ENCODE results near the gene RPS6KA2. TPM values are rescaled to one million over a fixed set of nuclear protein-coding genes. Genes with fewer than 3 reads are reported as not detected.

Gene RPS6KA2
- total and polyA plus RNA-seq, 7 experiments from 2014 or later: 4.5 to 17.1 (median 6.6) TPM

GRCh38 chr6:166499350-166500163 is 127.5 kb downstream of the RPS6KA2 start:
- no peak overlapping the region for H3K4me3 ChIP-seq (ENCODE audit: low read length)

GRCh38 chr6:166498661-166499349 is 128.2 kb downstream of the RPS6KA2 start:
- DNase-seq (no peak), ATAC-seq (no peak)
- Mint-ChIP-seq H3K36me3 (peaks cover 0 to 27% (median 4%) of the 10 kb centered on the region in 5 donors), H3K27ac (no peak overlapping the region), H3K9me3 (no peaks in the 10 kb centered on the region), H3K27me3 (no peaks in the 10 kb centered on the region), H3K4me3 (no peak overlapping the region), H3K4me1 (peaks cover 0 to 4% (median 0%) of the 10 kb centered on the region in 7 donors)
- Histone ChIP-seq H3K4me1 (ENCODE audit: control insufficient read depth in 2 of 2, insufficient read depth in 2 of 2, low read length in 2 of 2) (no peaks in the 10 kb centered on the region), H3K27me3 (ENCODE audit: control insufficient read depth in 2 of 2, insufficient read depth in 2 of 2, low read length in 2 of 2) (no peaks in the 10 kb centered on the region), H3K36me3 (ENCODE audit: control insufficient read depth in 2 of 3, insufficient read depth in 3 of 3, low read length in 3 of 3) (peaks cover 0 to 8% (median 0%) of the 10 kb centered on the region in 3 experiments), H3K9me3 (ENCODE audit: control insufficient read depth in 2 of 3, low read length in 3 of 3) (no peaks in the 10 kb centered on the region), H3K27ac (ENCODE audit: low read depth, low read length) (no peak overlapping the region), H3K4me3 (ENCODE audit: low read length) (no peak overlapping the region)
- POLR2A ChIA-PET: no interaction called here
- intact Hi-C loops (cut with micrococcal nuclease): no loop called here
- CTCF ChIA-PET: no interaction called here

More at GRCh38 chr6:166499350-166500163, 127.5 kb downstream of the RPS6KA2 start:
- intact Hi-C loops (cut with micrococcal nuclease): no loop called here
- Histone ChIP-seq H3K4me1 (ENCODE audit: control insufficient read depth in 2 of 2, insufficient read depth in 2 of 2, low read length in 2 of 2) (no peaks in the 10 kb centered on the region), H3K36me3 (ENCODE audit: control insufficient read depth in 2 of 3, insufficient read depth in 3 of 3, low read length in 3 of 3) (peaks cover 0 to 8% (median 0%) of the 10 kb centered on the region in 3 experiments), H3K9me3 (ENCODE audit: control insufficient read depth in 2 of 3, low read length in 3 of 3) (no peaks in the 10 kb centered on the region), H3K27ac (ENCODE audit: low read depth, low read length) (no peak overlapping the region), H3K27me3 (ENCODE audit: control insufficient read depth in 2 of 2, insufficient read depth in 2 of 2, low read length in 2 of 2) (no peaks in the 10 kb centered on the region)
- CTCF ChIA-PET: no interaction called here
- Mint-ChIP-seq H3K4me1 (peaks cover 0 to 4% (median 0%) of the 10 kb centered on the region in 7 donors), H3K27ac (peak overlapping the region in 1 of 9 donors; percentile 51), H3K9me3 (no peaks in the 10 kb centered on the region), H3K27me3 (no peaks in the 10 kb centered on the region), H3K36me3 (peaks cover 0 to 30% (median 4%) of the 10 kb centered on the region in 5 donors), H3K4me3 (no peak overlapping the region)
- POLR2A ChIA-PET: no interaction called here
- no peak for ATAC-seq
- DNase-seq: no peak

DNA sequence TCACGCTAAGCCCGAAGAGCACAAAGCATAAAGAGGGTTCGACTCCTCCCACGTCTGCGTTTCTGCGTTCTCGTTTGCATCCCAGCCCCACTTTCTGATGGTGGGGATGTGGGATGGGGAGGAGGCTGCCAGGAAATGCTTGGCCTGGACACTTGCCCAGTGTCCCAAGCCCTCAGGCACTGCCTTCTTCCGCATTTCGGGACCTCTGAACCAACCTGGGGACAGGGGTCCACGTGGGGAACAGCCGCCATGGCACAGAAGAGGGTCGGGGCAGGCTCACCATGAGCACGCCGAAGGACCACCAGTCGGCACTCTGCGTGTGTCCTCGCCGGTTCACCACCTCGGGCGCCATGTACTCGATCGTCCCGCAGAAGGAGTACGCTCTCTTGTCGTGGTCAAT is 128.8 kb downstream of the RPS6KA2 start:
- no peak for ATAC-seq
- Histone ChIP-seq H3K9me3 (ENCODE audit: control insufficient read depth in 2 of 3, low read length in 3 of 3) (no peaks in the 10 kb centered on the region), H3K27me3 (ENCODE audit: control insufficient read depth in 2 of 2, insufficient read depth in 2 of 2, low read length in 2 of 2) (no peaks in the 10 kb centered on the region), H3K27ac (ENCODE audit: low read depth, low read length) (no peak overlapping the region), H3K4me3 (ENCODE audit: low read length) (no peak overlapping the region), H3K4me1 (ENCODE audit: control insufficient read depth in 2 of 2, insufficient read depth in 2 of 2, low read length in 2 of 2) (no peaks in the 10 kb centered on the region), H3K36me3 (ENCODE audit: control insufficient read depth in 2 of 3, insufficient read depth in 3 of 3, low read length in 3 of 3) (peaks cover 0 to 8% (median 0%) of the 10 kb centered on the region in 3 experiments)
- H3K27me3 Mint-ChIP-seq: no peaks in the 10 kb centered on the region
- H3K4me1 Mint-ChIP-seq: peaks cover 0 to 4% (median 0%) of the 10 kb centered on the region in 7 donors
- H3K4me3 Mint-ChIP-seq: no peak overlapping the region
- intact Hi-C loops (cut with micrococcal nuclease): no loop called here
- ChIA-PET CTCF (no interaction called here), POLR2A (no interaction called here)
- no peak overlapping the region for H3K27ac Mint-ChIP-seq
- DNase-seq: no peak
- peaks cover 0 to 23% (median 4%) of the 10 kb centered on the region in 5 donors for H3K36me3 Mint-ChIP-seq
- no peaks in the 10 kb centered on the region for H3K9me3 Mint-ChIP-seq

DNA sequence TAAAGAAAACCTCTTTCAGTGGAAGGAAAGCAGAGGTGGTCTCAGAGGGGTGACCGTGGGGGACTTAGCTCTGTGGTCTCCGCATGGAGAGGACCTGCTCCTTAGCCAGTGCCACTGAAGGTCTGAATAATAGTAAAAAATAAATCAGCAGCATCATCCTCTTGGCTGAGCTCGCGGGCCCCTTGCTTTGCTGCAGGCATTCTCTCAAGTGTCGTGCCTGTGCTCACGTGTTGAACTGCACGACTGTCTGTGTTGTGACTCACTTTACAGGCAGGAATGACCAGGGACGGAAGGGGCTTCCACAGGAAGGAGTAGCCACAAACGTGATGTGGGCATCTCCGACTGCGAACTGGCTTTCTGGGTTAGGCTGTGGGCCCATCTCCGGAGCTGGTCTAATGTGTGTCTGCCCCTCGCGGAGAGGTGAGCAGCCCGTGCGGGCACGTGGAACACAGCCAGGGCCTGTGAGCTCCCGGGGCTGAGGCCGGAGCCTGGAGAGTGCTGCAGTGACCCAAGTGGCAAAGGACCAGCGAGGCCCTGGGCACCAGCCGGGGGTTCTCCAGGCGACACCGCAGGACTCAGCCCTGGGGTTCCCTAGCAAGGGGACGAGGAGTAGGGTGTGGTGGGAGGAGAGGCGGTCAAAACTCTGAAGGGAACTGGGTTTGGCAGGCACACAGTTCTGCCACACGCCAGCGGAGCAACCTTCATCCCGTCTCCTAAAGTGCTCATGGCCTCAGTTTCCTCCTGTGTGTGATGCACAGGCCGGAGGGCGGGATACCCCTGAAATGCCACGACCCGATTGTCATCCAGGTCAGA is 129.8 kb downstream of the RPS6KA2 start:
- H3K36me3 Mint-ChIP-seq: peaks cover 0 to 23% (median 4%) of the 10 kb centered on the region in 5 donors

GRCh38 chr6:166496460-166496859 is 130.6 kb downstream of the RPS6KA2 start:
- ATAC-seq (no peak), DNase-seq (no peak)
- Histone ChIP-seq H3K9me3 (ENCODE audit: control insufficient read depth in 2 of 3, low read length in 3 of 3) (no peaks in the 10 kb centered on the region), H3K27me3 (ENCODE audit: control insufficient read depth in 2 of 2, insufficient read depth in 2 of 2, low read length in 2 of 2) (no peaks in the 10 kb centered on the region), H3K4me1 (ENCODE audit: control insufficient read depth in 2 of 2, insufficient read depth in 2 of 2, low read length in 2 of 2) (no peaks in the 10 kb centered on the region), H3K36me3 (ENCODE audit: control insufficient read depth in 2 of 3, insufficient read depth in 3 of 3, low read length in 3 of 3) (peaks cover 0 to 8% (median 0%) of the 10 kb centered on the region in 3 experiments), H3K4me3 (ENCODE audit: low read length) (no peak overlapping the region), H3K27ac (ENCODE audit: low read depth, low read length) (no peak overlapping the region)
- Mint-ChIP-seq H3K4me3 (no peak overlapping the region), H3K4me1 (peaks cover 0 to 4% (median 0%) of the 10 kb centered on the region in 7 donors), H3K27ac (no peak overlapping the region), H3K36me3 (peaks cover 0 to 22% (median 4%) of the 10 kb centered on the region in 5 donors), H3K27me3 (no peaks in the 10 kb centered on the region), H3K9me3 (no peaks in the 10 kb centered on the region)
- CTCF ChIA-PET: no interaction called here
- POLR2A ChIA-PET: no interaction called here
- intact Hi-C loops (cut with micrococcal nuclease): no loop called here

More for the DNA sequence above, 129.8 kb downstream of the RPS6KA2 start:
- H3K4me3 ChIP-seq (ENCODE audit: low read length): no peak overlapping the region
- CTCF ChIA-PET: no interaction called here
- H3K27me3 ChIP-seq (ENCODE audit: control insufficient read depth in 2 of 2, insufficient read depth in 2 of 2, low read length in 2 of 2): no peaks in the 10 kb centered on the region
- intact Hi-C loops (cut with micrococcal nuclease): no loop called here
- Mint-ChIP-seq H3K27me3 (no peaks in the 10 kb centered on the region), H3K4me1 (peaks cover 0 to 4% (median 0%) of the 10 kb centered on the region in 7 donors), H3K27ac (no peak overlapping the region), H3K9me3 (no peaks in the 10 kb centered on the region), H3K4me3 (no peak overlapping the region)
- H3K9me3 ChIP-seq (ENCODE audit: control insufficient read depth in 2 of 3, low read length in 3 of 3): no peaks in the 10 kb centered on the region
- POLR2A ChIA-PET: no interaction called here
- H3K27ac ChIP-seq (ENCODE audit: low read depth, low read length): no peak overlapping the region
- DNase-seq (no peak), ATAC-seq (no peak)
- no peaks in the 10 kb centered on the region for H3K4me1 ChIP-seq (ENCODE audit: control insufficient read depth in 2 of 2, insufficient read depth in 2 of 2, low read length in 2 of 2)
- H3K36me3 ChIP-seq (ENCODE audit: control insufficient read depth in 2 of 3, insufficient read depth in 3 of 3, low read length in 3 of 3): peaks cover 0 to 8% (median 0%) of the 10 kb centered on the region in 3 experiments

DNA sequence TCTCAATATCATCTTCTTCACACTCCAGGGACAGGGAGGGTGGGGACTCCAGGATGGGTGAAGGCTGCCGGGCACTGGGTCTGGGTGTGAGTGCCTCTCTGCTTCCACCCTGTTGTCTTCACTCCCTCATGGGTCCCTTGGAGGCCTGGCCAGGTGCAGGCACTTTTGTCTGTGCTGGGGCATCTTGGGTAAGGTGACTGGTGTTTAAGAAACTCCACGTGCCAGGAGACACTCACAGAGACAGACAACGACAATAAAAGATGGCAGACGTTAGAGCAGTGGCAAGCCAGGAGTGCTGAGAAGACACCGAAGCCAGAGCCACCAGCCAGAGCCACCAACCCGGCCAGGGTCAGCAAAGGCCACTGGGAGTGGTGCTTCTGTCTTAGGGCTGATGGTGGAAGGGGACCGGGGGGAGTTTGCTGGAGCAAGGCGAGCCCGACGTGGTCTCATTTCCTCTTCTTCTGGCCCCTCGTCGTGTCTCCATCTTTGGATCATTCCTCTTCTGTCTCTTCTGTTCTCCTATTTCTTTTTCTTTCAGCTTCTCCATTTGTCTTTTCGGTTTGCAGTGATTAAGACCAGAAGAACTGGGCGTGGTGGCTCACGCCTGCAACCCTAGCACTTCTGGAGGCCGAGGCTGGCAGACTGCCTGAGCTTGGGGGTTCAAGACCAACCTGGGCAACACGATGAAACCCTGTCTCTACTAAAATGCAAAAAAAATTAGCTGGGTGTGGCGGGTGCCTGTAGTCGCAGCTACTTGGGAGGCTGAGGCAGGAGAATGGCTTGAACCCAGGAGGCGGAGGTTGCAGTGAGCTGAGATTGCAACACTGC is 131.3 kb downstream of the RPS6KA2 start:
- Histone ChIP-seq H3K4me1 (ENCODE audit: control insufficient read depth in 2 of 2, insufficient read depth in 2 of 2, low read length in 2 of 2) (no peaks in the 10 kb centered on the region), H3K27me3 (ENCODE audit: control insufficient read depth in 2 of 2, insufficient read depth in 2 of 2, low read length in 2 of 2) (no peaks in the 10 kb centered on the region), H3K27ac (ENCODE audit: low read depth, low read length) (no peak overlapping the region), H3K9me3 (ENCODE audit: control insufficient read depth in 2 of 3, low read length in 3 of 3) (no peaks in the 10 kb centered on the region), H3K36me3 (ENCODE audit: control insufficient read depth in 2 of 3, insufficient read depth in 3 of 3, low read length in 3 of 3) (peaks cover 0 to 4% (median 0%) of the 10 kb centered on the region in 3 experiments), H3K4me3 (ENCODE audit: low read length) (no peak overlapping the region)
- DNase-seq: no peak
- no peaks in the 10 kb centered on the region for H3K9me3 Mint-ChIP-seq
- intact Hi-C loops (cut with micrococcal nuclease): no loop called here
- H3K27me3 Mint-ChIP-seq: no peaks in the 10 kb centered on the region
- CTCF ChIA-PET: no interaction called here
- no peak for ATAC-seq
- H3K27ac Mint-ChIP-seq: no peak overlapping the region
- H3K36me3 Mint-ChIP-seq: peaks cover 0 to 22% (median 4%) of the 10 kb centered on the region in 5 donors
- H3K4me3 Mint-ChIP-seq: no peak overlapping the region
- POLR2A ChIA-PET: no interaction called here
- peaks cover 0 to 4% (median 0%) of the 10 kb centered on the region in 7 donors for H3K4me1 Mint-ChIP-seq
